Esophagus squamous epithelium (tissue), 4 donors: Measurements from ENCODE around the gene MBNL2.

ENCODE experiments used
- POLR2A ChIP-seq, 4 donors: fragments of 450-650 bp; IDR thresholded peaks; one replicate each; pipeline ENCODE4 v1.6.1; 2017; ENCODE audit warnings: antibody characterized with exemption in 4 of 4, mild to moderate bottlenecking in 4 of 4, moderate library complexity in 3 of 4
- TF ChIP-seq, protein P1 (sequence below), 6 experiments: fragments of 450-650 bp in 4 of 6; fragments of 200-600 bp in 2 of 6; sonication (generic) in 2 of 6; IDR thresholded peaks; one replicate each; pipeline ENCODE4 v1.5.1; 2016 to 2019; ENCODE audit warnings: antibody characterized with exemption in 6 of 6, mild to moderate bottlenecking in 4 of 6, moderate library complexity in 4 of 6

DNA sequence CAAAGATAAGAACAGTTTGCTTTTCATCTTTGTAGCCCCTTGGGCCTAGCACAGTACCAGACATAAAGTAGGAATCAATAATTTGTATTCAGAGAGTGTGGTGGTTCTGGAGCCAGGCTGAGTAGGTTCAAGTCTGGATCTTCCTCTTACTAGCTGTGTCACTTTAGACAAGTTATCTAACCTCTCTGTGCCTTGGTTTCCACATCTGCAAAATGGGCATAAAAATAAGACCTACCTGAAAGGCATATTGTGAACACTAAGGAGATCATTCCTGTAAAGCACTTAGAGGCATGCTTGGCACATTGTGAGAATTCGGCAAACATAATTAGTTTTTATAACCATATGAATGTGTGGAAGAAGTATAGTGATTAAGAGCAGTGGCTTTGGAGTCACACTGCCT, 95.8 kb downstream of the MBNL2 start:
- TF ChIP-seq, protein P1, sequence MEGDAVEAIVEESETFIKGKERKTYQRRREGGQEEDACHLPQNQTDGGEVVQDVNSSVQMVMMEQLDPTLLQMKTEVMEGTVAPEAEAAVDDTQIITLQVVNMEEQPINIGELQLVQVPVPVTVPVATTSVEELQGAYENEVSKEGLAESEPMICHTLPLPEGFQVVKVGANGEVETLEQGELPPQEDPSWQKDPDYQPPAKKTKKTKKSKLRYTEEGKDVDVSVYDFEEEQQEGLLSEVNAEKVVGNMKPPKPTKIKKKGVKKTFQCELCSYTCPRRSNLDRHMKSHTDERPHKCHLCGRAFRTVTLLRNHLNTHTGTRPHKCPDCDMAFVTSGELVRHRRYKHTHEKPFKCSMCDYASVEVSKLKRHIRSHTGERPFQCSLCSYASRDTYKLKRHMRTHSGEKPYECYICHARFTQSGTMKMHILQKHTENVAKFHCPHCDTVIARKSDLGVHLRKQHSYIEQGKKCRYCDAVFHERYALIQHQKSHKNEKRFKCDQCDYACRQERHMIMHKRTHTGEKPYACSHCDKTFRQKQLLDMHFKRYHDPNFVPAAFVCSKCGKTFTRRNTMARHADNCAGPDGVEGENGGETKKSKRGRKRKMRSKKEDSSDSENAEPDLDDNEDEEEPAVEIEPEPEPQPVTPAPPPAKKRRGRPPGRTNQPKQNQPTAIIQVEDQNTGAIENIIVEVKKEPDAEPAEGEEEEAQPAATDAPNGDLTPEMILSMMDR (IDR thresholded peaks at IDR 0.05) = no peak
- TF ChIP-seq POLR2A (IDR thresholded peaks at IDR 0.05) = no peak
